Naive B cell (primary cell): ENCODE data around the gene ZNF581. TPM values are rescaled to one million over a fixed set of nuclear protein-coding genes. Genes with fewer than 3 reads are reported as not detected.
A peak's percentile ranks its signal among the peaks of the same experiment; 100 is the strongest.

Experiments
- ATAC-seq, 2 donors: fragments of 150-1000 bp; cut with Tn5 transposase; 2 replicates each; pipeline ENCODE4 v1.10.0; 2021; ENCODE audit warnings: low read depth in 2 of 2, mild to moderate bottlenecking in 2 of 2, moderate library complexity in 2 of 2
- DNase-seq: peaks from one replicate; pipeline ENCODE4 v3.0.0; 2022
- H3K27ac Mint-ChIP-seq, 6 donors: one replicate each; pipeline ENCODE4 v1.8.0; 2020 to 2022; ENCODE audit warnings: mild to moderate bottlenecking in 6 of 6, mixed read lengths in 6 of 6, moderate library complexity in 5 of 6, inconsistent platforms in 2 of 6
- H3K27me3 Mint-ChIP-seq, 3 donors: one replicate each; pipeline ENCODE4 v1.8.0; 2021 to 2022; ENCODE audit warnings: mixed read lengths in 3 of 3, mild to moderate bottlenecking in 1 of 3
- H3K36me3 Mint-ChIP-seq, 2 donors: one replicate each; pipeline ENCODE4 v1.8.0; 2020 to 2022; ENCODE audit warnings: mixed read lengths in 2 of 2, inconsistent platforms in 1 of 2, mild to moderate bottlenecking in 1 of 2
- H3K4me1 Mint-ChIP-seq, 3 donors: one replicate each; pipeline ENCODE4 v1.8.0; 2020 to 2022; ENCODE audit warnings: mixed read lengths in 3 of 3, inconsistent platforms in 1 of 3, mild to moderate bottlenecking in 1 of 3, moderate library complexity in 1 of 3
- H3K4me3 Mint-ChIP-seq, 8 donors: one replicate each; pipeline ENCODE4 v1.8.0; 2020 to 2022; ENCODE audit warnings: mild to moderate bottlenecking in 8 of 8, mixed read lengths in 8 of 8, moderate library complexity in 8 of 8, inconsistent platforms in 2 of 8
- H3K9me3 Mint-ChIP-seq, 7 donors: one replicate each; pipeline ENCODE4 v1.8.0; 2020 to 2022; ENCODE audit warnings: mixed read lengths in 7 of 7, mild to moderate bottlenecking in 5 of 7, inconsistent platforms in 2 of 7, moderate library complexity in 1 of 7
- polyA plus RNA-seq, 6 donors: library from polyadenylated mRNA; unstranded; fragments of 300-500 nt; fragmentation: Illumina TruSeq; gene quantifications; one replicate each; pipeline ENCODE4 v1.2.3, GENCODE V29; 2021; ENCODE audit warnings: low read depth in 6 of 6

Gene ZNF581
- polyA plus RNA-seq, 6 donors from 2014 or later, result 60.7 to 82.8 (median 65.4) TPM

DNA sequence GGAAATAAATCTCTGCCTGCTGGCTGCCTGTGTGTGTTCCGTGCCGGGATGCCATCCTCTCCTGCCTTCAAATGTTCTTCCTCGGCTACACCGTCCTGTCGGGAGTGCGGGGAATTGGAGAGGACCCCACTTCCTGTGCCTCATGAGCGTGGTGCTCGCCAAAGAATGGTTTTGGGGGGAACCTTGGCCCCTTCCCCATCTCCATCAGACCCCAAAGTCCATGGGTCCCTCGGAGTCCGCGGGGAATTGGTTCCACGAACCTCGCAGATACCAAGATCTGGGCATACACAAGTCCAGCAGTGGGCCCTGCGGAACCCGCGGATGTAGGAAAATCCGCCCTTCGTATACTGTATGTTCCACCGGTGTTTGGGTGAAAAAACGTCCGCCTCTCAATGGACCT lies 40.3 kb upstream of the ZNF581 start:
- no peak for ATAC-seq
- Mint-ChIP-seq H3K27ac (peak overlapping the region in 2 of 6 donors; percentile 17 to 29), H3K4me1 (peaks cover 42 to 61% (median 60%) of the 10 kb centered on the region in 3 donors)

GRCh38 chr19:55603581-55604292 lies 39.7 kb upstream of the ZNF581 start:
- Mint-ChIP-seq H3K27ac (peak overlapping the region in 4 of 6 donors; percentile 22 to 98 (median 96)), H3K9me3 (peaks cover 0 to 3% (median 0%) of the 10 kb centered on the region in 7 donors), H3K36me3 (peaks cover 0 to 7% of the 10 kb centered on the region in 2 donors), H3K27me3 (no peaks in the 10 kb centered on the region), H3K4me3 (peak overlapping the region; percentile 55 to 95 (median 76)), H3K4me1 (peaks cover 43 to 64% (median 63%) of the 10 kb centered on the region in 3 donors)
- DNase-seq (no peak), ATAC-seq (no peak)

More for the DNA sequence above, 40.3 kb upstream of the ZNF581 start:
- DNase-seq, result no peak
- Mint-ChIP-seq H3K4me3 (peak overlapping the region in 5 of 8 donors; percentile 36 to 95 (median 65)), H3K27me3 (no peaks in the 10 kb centered on the region), H3K36me3 (peaks cover 0 to 5% of the 10 kb centered on the region in 2 donors), H3K9me3 (peaks cover 0 to 5% (median 0%) of the 10 kb centered on the region in 7 donors)

- Mint-ChIP-seq H3K4me1 (peaks cover 50 to 75% (median 71%) of the 10 kb centered on the region in 3 donors), H3K4me3 (peak overlapping the region; percentile 86 to 95 (median 90)), H3K36me3 (peaks cover 4 to 14% of the 10 kb centered on the region in 2 donors), H3K27ac (peak overlapping the region; percentile 95 to 98 (median 97)), H3K9me3 (peaks cover 0 to 2% (median 0%) of the 10 kb centered on the region in 7 donors), H3K27me3 (no peaks in the 10 kb centered on the region)
- ATAC-seq, result peak; percentile 71 to 74
- DNase-seq, result peak; percentile 94
Observed at GRCh38 chr19:55605207-55605636, 38.2 kb upstream of the ZNF581 start.

DNA sequence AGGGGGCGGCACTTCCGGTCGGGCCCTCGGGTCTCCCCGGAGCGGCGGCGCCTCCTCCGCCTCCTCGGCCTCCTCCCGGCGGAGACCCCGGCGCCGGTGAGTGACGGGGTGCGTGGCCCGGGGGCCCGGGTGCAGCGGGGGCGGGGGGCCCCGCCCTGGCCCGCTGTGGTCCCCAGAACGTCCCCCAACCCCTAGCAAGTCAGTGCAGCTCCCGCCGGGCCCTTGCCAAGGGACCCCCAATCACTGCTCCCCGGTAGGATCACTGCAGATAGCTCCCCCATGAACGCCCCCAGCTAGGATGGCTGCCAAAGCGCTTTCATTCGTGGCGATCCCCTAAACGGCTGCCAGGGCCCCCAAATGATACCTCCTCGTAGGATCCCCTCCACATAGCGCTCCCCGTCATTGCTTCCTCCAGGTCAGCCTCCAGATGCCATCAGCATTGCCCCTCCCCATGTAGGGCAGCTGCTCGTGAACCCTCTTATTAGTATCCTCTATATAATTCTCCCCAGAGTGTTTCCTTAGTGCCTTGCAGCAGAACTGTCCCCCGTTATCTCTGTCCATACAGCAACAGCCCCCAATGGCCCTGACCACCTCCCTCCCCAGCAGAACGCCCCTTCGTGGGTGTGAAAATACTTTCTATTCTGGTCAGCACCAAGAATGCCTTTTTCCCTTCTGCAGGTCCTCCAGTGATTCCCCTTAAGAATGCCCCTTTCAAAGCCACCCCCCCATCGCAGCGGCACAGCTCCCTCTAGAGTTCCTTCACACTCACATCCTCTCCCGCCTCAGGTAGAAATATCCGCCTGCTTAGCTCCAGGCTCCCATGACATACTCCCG lies 37.6 kb upstream of the ZNF581 start, which contains the start of gene ZNF865:
TSS of gene ZNF865 (plus strand) at position 11 of the 834 bp plus-strand sequence. CDS start 7,972 bp downstream, outside the sequence.
- peaks cover 53 to 81% (median 75%) of the 10 kb centered on the region in 3 donors for H3K4me1 Mint-ChIP-seq

GRCh38 chr19:55606471-55606787 lies 37.0 kb upstream of the ZNF581 start:
- Mint-ChIP-seq H3K9me3 (peaks cover 0 to 2% (median 0%) of the 10 kb centered on the region in 7 donors), H3K27me3 (no peaks in the 10 kb centered on the region), H3K36me3 (peaks cover 4 to 14% of the 10 kb centered on the region in 2 donors), H3K27ac (peak overlapping the region; percentile 85 to 99 (median 97)), H3K4me3 (peak overlapping the region; percentile 86 to 98 (median 95)), H3K4me1 (peaks cover 55 to 82% (median 75%) of the 10 kb centered on the region in 3 donors)
- ATAC-seq (no peak), DNase-seq (no peak)

More for the DNA sequence above, 37.6 kb upstream of the ZNF581 start, which contains the start of gene ZNF865:
- ATAC-seq (peak; percentile 44 to 45), DNase-seq (peak; percentile 66)
- Mint-ChIP-seq H3K27me3 (no peaks in the 10 kb centered on the region), H3K4me3 (peak within 1 kb of the TSS; percentile 86 to 98 (median 95)), H3K9me3 (peaks cover 0 to 2% (median 0%) of the 10 kb centered on the region in 7 donors), H3K36me3 (peaks cover 4 to 14% of the 10 kb centered on the region in 2 donors), H3K27ac (peak within 1 kb of the TSS; percentile 95 to 99 (median 98))

GRCh38 chr19:55606817-55607216 lies 36.6 kb upstream of the ZNF581 start:
- H3K9me3 Mint-ChIP-seq, result peaks cover 0 to 2% (median 0%) of the 10 kb centered on the region in 7 donors
- no peaks in the 10 kb centered on the region for H3K27me3 Mint-ChIP-seq
- peak overlapping the region in 4 of 6 donors; percentile 24 to 99 (median 96) for H3K27ac Mint-ChIP-seq
- DNase-seq (no peak), ATAC-seq (no peak)
- H3K36me3 Mint-ChIP-seq, result peaks cover 4 to 14% of the 10 kb centered on the region in 2 donors
- H3K4me1 Mint-ChIP-seq, result peaks cover 59 to 83% (median 75%) of the 10 kb centered on the region in 3 donors
- H3K4me3 Mint-ChIP-seq, result peak overlapping the region in 6 of 8 donors; percentile 48 to 98 (median 92)

DNA sequence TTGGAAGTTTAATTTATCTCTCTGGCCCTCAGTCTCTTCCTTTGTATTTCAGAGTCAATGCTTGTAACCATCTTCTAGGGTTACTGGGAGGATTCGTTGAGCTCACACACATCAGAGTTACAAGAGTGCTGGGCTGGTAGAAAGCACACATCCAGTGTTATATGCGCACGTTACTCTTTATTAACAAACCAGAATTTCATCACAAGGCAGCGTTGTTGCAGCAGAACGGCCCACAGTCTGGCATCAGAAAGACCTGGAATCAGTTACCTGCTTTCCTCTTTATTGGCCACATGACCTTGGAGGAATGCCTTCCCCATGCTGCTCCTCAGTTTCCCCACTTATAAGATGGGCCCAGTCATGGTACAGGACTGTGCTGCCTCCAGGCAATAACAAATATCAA lies 34.1 kb upstream of the ZNF581 start:
- H3K27ac Mint-ChIP-seq, result no peak overlapping the region

GRCh38 chr19:55611300-55611982 lies 32.0 kb upstream of the ZNF581 start:
- Mint-ChIP-seq H3K4me1 (peaks cover 58 to 64% (median 61%) of the 10 kb centered on the region in 3 donors), H3K36me3 (peaks cover 4 to 14% of the 10 kb centered on the region in 2 donors), H3K27me3 (no peaks in the 10 kb centered on the region), H3K27ac (peak overlapping the region in 3 of 6 donors; percentile 7 to 91 (median 33)), H3K9me3 (no peaks in the 10 kb centered on the region), H3K4me3 (peak overlapping the region in 2 of 8 donors; percentile 16 to 35)
- ATAC-seq, result no peak
- no peak for DNase-seq

More for the DNA sequence above, 34.1 kb upstream of the ZNF581 start:
- Mint-ChIP-seq H3K27me3 (no peaks in the 10 kb centered on the region), H3K36me3 (peaks cover 4 to 14% of the 10 kb centered on the region in 2 donors), H3K4me1 (peaks cover 71 to 81% (median 77%) of the 10 kb centered on the region in 3 donors), H3K4me3 (peak overlapping the region in 1 of 8 donors; percentile 44), H3K9me3 (no peaks in the 10 kb centered on the region)
- ATAC-seq, result no peak
- DNase-seq, result no peak

DNA sequence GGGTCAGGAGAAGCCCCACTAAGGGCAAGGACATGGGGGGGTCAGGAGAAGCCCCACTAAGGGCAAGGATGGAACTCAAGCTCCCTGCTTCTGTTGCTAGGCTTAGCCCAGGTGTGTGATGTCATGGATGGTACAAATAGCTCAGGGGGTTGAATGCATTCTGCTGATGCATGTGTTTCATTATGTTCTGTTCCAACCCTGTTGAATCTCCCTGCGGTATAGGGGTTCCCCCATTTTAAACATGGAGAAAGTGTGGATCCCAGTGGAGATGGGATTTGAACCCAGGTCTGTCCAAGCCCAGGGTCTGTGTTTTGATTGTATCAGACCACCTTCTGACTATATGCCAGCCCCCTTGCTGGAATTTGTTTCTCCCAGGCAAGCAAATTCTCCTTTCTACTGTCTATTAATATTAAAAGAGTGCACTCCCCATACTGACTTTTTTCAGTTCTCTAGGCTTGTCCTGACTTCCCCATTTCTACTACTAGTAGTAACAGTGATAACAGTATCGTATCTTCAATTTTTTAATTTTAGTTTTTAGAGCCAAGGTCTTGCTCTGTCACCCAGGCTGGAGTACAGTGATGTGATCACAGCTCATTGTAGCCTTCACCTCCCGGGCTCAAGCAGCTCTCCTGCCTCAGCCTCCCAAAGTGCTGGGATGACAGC lies 31.3 kb upstream of the ZNF581 start:
- ATAC-seq, result peak; percentile 85 to 88
- Mint-ChIP-seq H3K36me3 (peaks cover 4 to 14% of the 10 kb centered on the region in 2 donors), H3K27ac (peak overlapping the region; percentile 46 to 93 (median 82)), H3K9me3 (no peaks in the 10 kb centered on the region), H3K4me1 (peaks cover 51 to 58% (median 55%) of the 10 kb centered on the region in 3 donors), H3K27me3 (no peaks in the 10 kb centered on the region), H3K4me3 (peak overlapping the region in 6 of 8 donors; percentile 10 to 83 (median 41))
- no peak for DNase-seq

DNA sequence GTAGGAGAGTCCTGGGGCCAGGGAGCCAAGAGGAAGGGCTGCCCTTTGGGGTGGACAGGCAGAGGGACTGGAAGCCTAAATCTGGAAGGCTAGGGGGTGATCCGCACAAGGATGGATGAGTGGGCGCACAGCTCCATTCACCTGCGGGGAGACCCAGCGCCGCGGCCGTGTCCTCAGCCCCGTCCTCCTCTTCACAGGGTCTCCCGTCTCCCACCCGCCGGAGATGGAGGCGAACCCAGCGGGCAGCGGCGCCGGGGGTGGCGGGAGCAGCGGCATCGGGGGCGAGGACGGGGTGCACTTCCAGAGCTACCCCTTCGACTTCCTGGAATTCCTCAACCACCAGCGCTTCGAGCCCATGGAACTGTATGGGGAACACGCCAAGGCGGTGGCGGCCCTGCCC lies 30.1 kb upstream of the ZNF581 start:
- peaks cover 45 to 47% (median 46%) of the 10 kb centered on the region in 3 donors for H3K4me1 Mint-ChIP-seq
- no peaks in the 10 kb centered on the region for H3K9me3 Mint-ChIP-seq
- H3K4me3 Mint-ChIP-seq, result no peak overlapping the region
- DNase-seq (no peak), ATAC-seq (no peak)
- no peaks in the 10 kb centered on the region for H3K27me3 Mint-ChIP-seq
- H3K27ac Mint-ChIP-seq, result peak overlapping the region in 1 of 6 donors; percentile 59
- peaks cover 4 to 7% of the 10 kb centered on the region in 2 donors for H3K36me3 Mint-ChIP-seq

DNA sequence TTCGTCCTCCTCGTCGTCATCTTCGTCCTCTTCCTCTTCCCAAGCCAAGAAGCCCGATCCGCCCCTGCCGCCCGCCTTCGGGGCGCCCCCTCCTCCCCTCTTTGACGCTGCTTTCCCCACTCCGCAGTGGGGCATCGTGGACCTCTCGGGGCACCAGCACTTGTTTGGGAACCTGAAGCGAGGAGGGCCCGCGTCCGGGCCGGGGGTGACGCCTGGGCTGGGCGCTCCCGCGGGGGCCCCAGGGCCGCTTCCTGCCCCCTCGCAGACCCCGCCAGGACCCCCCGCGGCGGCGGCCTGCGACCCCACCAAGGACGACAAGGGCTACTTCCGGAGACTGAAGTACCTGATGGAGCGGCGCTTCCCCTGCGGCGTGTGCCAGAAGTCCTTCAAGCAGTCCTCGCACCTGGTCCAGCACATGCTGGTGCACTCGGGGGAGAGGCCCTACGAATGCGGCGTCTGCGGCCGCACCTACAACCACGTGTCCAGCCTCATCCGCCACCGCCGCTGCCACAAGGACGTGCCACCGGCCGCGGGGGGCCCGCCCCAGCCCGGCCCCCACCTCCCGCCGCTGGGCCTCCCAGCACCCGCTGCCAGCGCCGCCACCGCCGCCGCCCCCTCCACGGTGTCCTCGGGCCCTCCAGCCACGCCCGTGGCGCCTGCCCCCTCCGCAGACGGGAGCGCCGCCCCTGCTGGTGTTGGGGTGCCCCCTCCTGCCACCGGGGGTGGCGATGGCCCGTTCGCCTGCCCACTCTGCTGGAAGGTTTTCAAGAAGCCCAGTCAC lies 29.3 kb upstream of the ZNF581 start:
- ATAC-seq, result no peak

More for the DNA sequence above, 29.3 kb upstream of the ZNF581 start:
- Mint-ChIP-seq H3K27ac (peak overlapping the region in 1 of 6 donors; percentile 76), H3K4me1 (peaks cover 39 to 42% (median 40%) of the 10 kb centered on the region in 3 donors), H3K9me3 (no peaks in the 10 kb centered on the region), H3K4me3 (no peak overlapping the region), H3K27me3 (no peaks in the 10 kb centered on the region), H3K36me3 (peaks cover 4 to 7% of the 10 kb centered on the region in 2 donors)
- no peak for DNase-seq
